Osteoblast (primary cell): Measurements from ENCODE around the gene ADGRG1. TPM values are rescaled to one million over a fixed set of nuclear protein-coding genes. Genes with fewer than 3 reads are reported as not detected.

Experiments
- DNase-seq: peaks from one replicate; pipeline ENCODE4 v3.0.0; 2011; ENCODE audit warnings: low spot score, mixed read lengths; ENCODE audit not compliant: insufficient read length; ENCODE audit errors: missing footprints
- H2AFZ ChIP-seq: 2 replicates; pipeline ENCODE4 v1.6.0; 2011; ENCODE audit warnings: mild to moderate bottlenecking, low read length
- H3K27ac ChIP-seq: 2 replicates; pipeline ENCODE4 v1.5.1; 2011; ENCODE audit warnings: mild to moderate bottlenecking, low read depth, low read length, moderate library complexity
- H3K27me3 ChIP-seq: 2 replicates; pipeline ENCODE4 v1.6.0; 2012; ENCODE audit warnings: mild to moderate bottlenecking, control low read depth, inconsistent platforms, low read length, moderate library complexity; ENCODE audit not compliant: insufficient read depth
- H3K36me3 ChIP-seq: 2 replicates; pipeline ENCODE4 v1.5.1; 2011; ENCODE audit warnings: mild to moderate bottlenecking, low read length, control low read depth, moderate library complexity; ENCODE audit not compliant: insufficient read depth
- H3K4me1 ChIP-seq: 2 replicates; pipeline ENCODE4 v1.5.1; 2011; ENCODE audit warnings: mild to moderate bottlenecking, low read length, control low read depth, moderate library complexity; ENCODE audit not compliant: insufficient read depth
- H3K4me2 ChIP-seq: 2 replicates; pipeline ENCODE4 v1.6.0; 2011; ENCODE audit warnings: mild to moderate bottlenecking, low read length; ENCODE audit not compliant: insufficient read depth
- H3K4me3 ChIP-seq: fragments of 200-600 bp; sonication (generic); 3 replicates; pipeline ENCODE4 v1.5.1; 2012; ENCODE audit warnings: mild to moderate bottlenecking, low read length, inconsistent platforms; ENCODE audit not compliant: insufficient read depth
- H3K79me2 ChIP-seq: 2 replicates; pipeline ENCODE4 v1.6.0; 2012; ENCODE audit warnings: mild to moderate bottlenecking, low read length, control low read depth, inconsistent platforms; ENCODE audit not compliant: insufficient read depth
- H3K9me3 ChIP-seq: 2 replicates; pipeline ENCODE4 v1.5.1; 2011; ENCODE audit warnings: low read depth, low read length, control low read depth
- H4K20me1 ChIP-seq: 2 replicates; pipeline ENCODE4 v1.6.0; 2012; ENCODE audit warnings: mild to moderate bottlenecking, low read length, control low read depth; ENCODE audit not compliant: insufficient read depth
- total RNA-seq: library from RNA; depleted of rRNA; stranded (reverse); fragments of >200 nt; gene quantifications from 2 replicates; pipeline ENCODE4 v1.2.3, GENCODE V29; 2012
- TF ChIP-seq, protein P1 (sequence below): IDR thresholded peaks from 2 replicates; pipeline ENCODE4 v1.5.1; 2011; ENCODE audit warnings: mild to moderate bottlenecking, low read depth, low read length, moderate library complexity; ENCODE audit errors: extremely low read depth

The ADGRG1 gene
- total RNA-seq, 1 donor = 0.72 TPM

DNA sequence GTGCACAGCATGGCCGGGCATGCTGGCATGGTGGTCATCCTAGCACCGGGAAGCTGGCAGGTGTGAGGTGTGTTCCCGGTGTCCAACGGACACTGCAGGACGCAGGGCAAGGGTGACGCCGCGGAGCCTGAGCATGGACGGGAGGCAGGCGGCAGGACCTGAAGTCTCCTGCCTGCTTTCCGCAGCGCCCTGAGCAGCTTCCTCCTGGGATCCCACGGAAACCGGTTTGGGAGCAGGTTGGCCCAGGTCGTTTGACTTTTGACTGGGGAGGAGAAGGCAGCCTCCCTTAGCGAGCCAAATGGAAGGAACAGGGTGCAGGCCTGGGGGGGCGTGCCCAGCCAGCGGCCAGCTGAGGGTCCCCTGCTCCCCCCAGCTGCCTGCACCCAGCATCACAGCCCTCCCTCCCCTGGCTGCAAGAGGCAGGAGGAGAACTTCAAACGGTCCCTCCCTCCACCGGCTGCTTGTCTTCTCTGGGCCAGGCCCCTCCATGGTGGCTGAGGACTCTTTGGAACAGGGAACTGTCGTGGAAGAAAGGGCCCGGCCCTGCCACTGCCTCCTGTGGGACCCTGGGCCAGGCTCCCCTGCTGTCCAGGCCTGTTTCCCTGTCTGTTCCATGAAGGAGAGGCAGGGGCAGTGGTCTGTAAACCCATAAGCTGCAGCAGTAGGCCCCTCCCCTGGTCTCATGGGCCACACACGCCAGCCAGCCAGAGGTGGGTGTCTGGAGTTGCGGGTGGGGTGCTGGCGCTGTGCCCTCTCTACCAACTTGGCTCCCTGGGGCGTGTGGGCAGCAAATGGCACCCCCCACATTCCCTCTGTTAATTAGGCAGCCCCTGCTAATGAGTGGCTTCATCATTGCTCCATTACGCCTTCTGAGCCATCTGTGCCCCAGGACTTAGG, 7.8 kb upstream of the ADGRG1 start:
- no peak overlapping the region for H3K4me2 ChIP-seq
- no peaks in the 10 kb centered on the region for H4K20me1 ChIP-seq
- peak; percentile 57 for DNase-seq
- TF ChIP-seq, protein P1, sequence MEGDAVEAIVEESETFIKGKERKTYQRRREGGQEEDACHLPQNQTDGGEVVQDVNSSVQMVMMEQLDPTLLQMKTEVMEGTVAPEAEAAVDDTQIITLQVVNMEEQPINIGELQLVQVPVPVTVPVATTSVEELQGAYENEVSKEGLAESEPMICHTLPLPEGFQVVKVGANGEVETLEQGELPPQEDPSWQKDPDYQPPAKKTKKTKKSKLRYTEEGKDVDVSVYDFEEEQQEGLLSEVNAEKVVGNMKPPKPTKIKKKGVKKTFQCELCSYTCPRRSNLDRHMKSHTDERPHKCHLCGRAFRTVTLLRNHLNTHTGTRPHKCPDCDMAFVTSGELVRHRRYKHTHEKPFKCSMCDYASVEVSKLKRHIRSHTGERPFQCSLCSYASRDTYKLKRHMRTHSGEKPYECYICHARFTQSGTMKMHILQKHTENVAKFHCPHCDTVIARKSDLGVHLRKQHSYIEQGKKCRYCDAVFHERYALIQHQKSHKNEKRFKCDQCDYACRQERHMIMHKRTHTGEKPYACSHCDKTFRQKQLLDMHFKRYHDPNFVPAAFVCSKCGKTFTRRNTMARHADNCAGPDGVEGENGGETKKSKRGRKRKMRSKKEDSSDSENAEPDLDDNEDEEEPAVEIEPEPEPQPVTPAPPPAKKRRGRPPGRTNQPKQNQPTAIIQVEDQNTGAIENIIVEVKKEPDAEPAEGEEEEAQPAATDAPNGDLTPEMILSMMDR = no peak
- H3K79me2 ChIP-seq = no peaks in the 10 kb centered on the region
- H2AFZ ChIP-seq = no peak overlapping the region
- H3K4me1 ChIP-seq = peaks cover 12% of the 10 kb centered on the region
- no peaks in the 10 kb centered on the region for H3K36me3 ChIP-seq
- H3K9me3 ChIP-seq = no peaks in the 10 kb centered on the region
- no peak overlapping the region for H3K27ac ChIP-seq
- H3K27me3 ChIP-seq = no peaks in the 10 kb centered on the region
- no peak overlapping the region for H3K4me3 ChIP-seq

DNA sequence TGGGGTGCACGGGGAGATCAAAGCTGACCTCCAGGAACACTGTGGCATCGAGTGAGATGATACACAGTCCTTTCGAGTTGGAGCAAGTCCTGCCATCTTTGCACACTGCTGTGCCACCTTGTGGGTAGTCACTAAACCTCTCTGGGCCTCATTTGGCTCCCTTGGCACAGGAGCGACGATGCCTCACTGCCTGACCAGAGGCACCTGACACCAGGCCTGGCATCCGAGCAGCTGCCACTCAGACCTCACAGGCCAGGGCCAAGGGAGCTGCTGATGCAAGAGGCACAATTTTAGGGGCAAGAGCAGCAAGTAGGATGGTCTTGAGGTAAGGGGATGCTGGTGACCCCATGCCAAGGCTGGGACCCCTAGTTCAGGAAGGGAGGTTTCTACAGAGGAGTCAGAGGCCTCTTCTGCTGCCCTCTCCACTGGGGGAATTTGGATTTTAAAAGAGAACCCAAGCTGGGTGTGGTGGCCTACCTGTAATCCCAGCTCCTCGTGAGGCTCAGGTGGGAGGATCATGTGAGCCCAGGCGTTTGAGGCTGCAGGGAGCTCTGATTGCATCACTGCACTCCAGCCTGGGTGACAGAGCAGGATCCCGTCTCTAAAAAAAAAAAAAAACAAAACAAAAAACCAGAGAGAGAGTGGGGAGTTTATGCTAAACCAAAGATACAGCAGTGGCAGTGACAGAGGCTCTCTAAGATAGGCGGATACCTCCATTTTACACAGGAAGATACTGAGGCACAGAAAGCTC, 6.7 kb upstream of the ADGRG1 start:
- no peak overlapping the region for H2AFZ ChIP-seq
- H3K27me3 ChIP-seq = no peaks in the 10 kb centered on the region
- no peaks in the 10 kb centered on the region for H4K20me1 ChIP-seq
- no peaks in the 10 kb centered on the region for H3K36me3 ChIP-seq
- H3K4me1 ChIP-seq = peaks cover 12% of the 10 kb centered on the region
- no peak overlapping the region for H3K27ac ChIP-seq
- DNase-seq = peak; percentile 75
- H3K79me2 ChIP-seq = no peaks in the 10 kb centered on the region
- no peaks in the 10 kb centered on the region for H3K9me3 ChIP-seq
- H3K4me3 ChIP-seq = no peak overlapping the region
- TF ChIP-seq, protein P1 = no peak
- H3K4me2 ChIP-seq = no peak overlapping the region

DNA sequence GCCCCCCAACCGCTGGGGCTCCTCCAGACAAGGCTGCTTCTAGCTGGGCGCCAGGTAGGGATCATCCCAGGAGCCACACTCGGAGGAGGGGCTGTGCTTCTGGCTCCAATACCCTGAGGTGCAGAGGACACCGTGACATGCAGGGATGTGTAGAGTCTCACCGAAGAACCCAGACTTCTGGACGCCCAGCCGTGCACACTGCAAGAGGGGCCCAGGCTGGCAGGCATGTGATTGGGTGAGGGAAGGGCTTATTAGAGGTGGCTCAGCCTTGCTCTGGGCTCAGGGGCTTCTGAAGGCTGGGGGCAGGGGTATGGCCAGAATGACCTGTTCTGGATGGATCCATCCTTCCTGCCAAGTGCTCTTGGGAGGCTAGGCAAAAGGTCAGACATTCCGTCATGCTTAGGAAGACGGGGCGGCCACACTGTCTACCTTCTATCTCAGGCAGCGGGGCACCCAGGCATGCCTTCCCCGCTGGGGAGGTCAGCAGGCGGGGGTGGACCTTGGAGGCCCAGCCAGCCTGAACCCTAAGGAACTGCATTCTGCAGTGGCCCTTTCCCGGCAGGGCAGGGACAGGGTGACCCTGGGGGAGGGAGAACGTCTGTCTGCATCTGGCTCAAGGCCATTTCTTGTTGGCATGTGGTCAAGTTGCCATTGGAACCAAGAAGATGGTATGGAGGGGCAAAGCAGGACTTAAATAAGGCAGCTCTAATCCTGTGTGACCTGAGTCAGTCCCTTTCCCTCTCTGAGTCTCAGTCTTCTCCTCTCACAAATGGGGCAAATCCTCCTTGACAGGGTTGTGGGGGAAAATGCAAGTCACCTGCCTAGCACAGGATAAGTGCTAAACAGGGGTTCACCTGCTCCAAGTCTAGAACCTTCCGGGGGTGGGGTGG, 5.8 kb upstream of the ADGRG1 start:
- H3K27me3 ChIP-seq = no peaks in the 10 kb centered on the region
- no peaks in the 10 kb centered on the region for H3K79me2 ChIP-seq
- TF ChIP-seq, protein P1 = no peak
- no peak overlapping the region for H3K27ac ChIP-seq
- H3K36me3 ChIP-seq = no peaks in the 10 kb centered on the region
- no peaks in the 10 kb centered on the region for H4K20me1 ChIP-seq
- peak; percentile 80 for DNase-seq
- H3K4me3 ChIP-seq = no peak overlapping the region
- H2AFZ ChIP-seq = no peak overlapping the region
- H3K4me2 ChIP-seq = no peak overlapping the region
- no peaks in the 10 kb centered on the region for H3K9me3 ChIP-seq
- H3K4me1 ChIP-seq = peaks cover 20% of the 10 kb centered on the region
